Glutamatergic neuron (in vitro differentiated cells): ENCODE results near the gene LTC4S. TPM values are rescaled to one million over a fixed set of nuclear protein-coding genes. Genes with fewer than 3 reads are reported as not detected.

Experiments
- DNase-seq: peaks from one replicate; pipeline ENCODE4 v3.0.0; 2022
- H3K27ac Mint-ChIP-seq: one replicate; pipeline ENCODE4 v1.8.0; 2020; ENCODE audit warnings: mild to moderate bottlenecking, mixed read lengths, inconsistent platforms; ENCODE audit not compliant: unreplicated experiment
- H3K27me3 Mint-ChIP-seq: one replicate; pipeline ENCODE4 v1.8.0; 2020; ENCODE audit warnings: mild to moderate bottlenecking, moderate library complexity, mixed read lengths, inconsistent platforms; ENCODE audit not compliant: unreplicated experiment
- H3K36me3 Mint-ChIP-seq: one replicate; pipeline ENCODE4 v1.8.0; 2020; ENCODE audit warnings: mild to moderate bottlenecking, mixed read lengths, inconsistent platforms; ENCODE audit not compliant: unreplicated experiment
- H3K4me1 Mint-ChIP-seq: one replicate; pipeline ENCODE4 v1.8.0; 2020; ENCODE audit warnings: mild to moderate bottlenecking, low read depth, mixed read lengths, inconsistent platforms; ENCODE audit not compliant: unreplicated experiment
- H3K4me3 Mint-ChIP-seq: one replicate; pipeline ENCODE4 v1.8.0; 2020; ENCODE audit warnings: mild to moderate bottlenecking, mixed read lengths, inconsistent platforms; ENCODE audit not compliant: unreplicated experiment
- H3K9me3 Mint-ChIP-seq: one replicate; pipeline ENCODE4 v1.8.0; 2020; ENCODE audit warnings: mild to moderate bottlenecking, moderate library complexity, mixed read lengths, inconsistent platforms; ENCODE audit not compliant: unreplicated experiment
- total RNA-seq: library from RNA; stranded (reverse); fragmentation: NEBNext Ultra II Directional; extraction: Animal tissue kit (Norgen Biotek cat#: 25700); gene quantifications from one replicate; pipeline ENCODE4 v1.2.1, GENCODE V29; 2021; ENCODE audit not compliant: unreplicated experiment
- TF ChIP-seq, protein P1 (sequence below): fragments of 200-600 bp; sonication (generic); IDR thresholded peaks from one replicate; pipeline ENCODE4 v1.5.0; 2021; ENCODE audit not compliant: partially characterized antibody, unreplicated experiment

Gene LTC4S
- total RNA-seq, 1 donor from 2014 or later, result 0.91 TPM

DNA sequence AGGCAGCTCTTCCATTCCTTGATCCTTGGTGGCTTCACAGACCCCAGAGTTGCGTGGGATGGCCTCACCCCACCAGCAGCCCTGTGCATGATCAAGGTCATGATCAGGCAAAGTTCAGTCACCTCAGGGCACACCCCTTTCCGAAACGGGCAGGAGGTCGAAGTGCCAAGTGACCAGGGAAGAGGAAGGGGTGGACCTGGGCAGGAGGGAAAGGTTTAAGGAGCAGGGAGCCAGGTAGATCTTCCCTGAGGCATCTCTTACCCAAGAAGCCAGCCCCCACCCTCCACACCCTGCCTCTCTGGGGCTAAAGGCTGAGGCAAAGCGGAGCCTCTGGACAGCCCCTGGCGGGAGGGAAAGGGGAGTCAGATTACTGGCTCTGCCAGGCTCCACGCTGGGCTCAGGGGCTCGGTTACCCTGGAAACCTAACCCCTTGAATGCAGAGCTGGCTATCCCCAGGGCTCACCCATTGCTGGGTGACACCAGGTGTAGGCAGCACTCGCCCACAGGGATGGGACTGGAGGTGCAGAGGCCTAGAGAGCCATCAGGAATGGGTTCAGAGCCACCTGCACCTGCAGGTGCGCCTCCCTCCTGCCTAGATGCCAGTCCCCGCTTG, 9.3 kb downstream of the LTC4S start:
- H3K9me3 Mint-ChIP-seq, result peaks cover 7% of the 10 kb centered on the region
- DNase-seq, result no peak
- H3K27ac Mint-ChIP-seq, result no peak overlapping the region
- TF ChIP-seq, protein P1, sequence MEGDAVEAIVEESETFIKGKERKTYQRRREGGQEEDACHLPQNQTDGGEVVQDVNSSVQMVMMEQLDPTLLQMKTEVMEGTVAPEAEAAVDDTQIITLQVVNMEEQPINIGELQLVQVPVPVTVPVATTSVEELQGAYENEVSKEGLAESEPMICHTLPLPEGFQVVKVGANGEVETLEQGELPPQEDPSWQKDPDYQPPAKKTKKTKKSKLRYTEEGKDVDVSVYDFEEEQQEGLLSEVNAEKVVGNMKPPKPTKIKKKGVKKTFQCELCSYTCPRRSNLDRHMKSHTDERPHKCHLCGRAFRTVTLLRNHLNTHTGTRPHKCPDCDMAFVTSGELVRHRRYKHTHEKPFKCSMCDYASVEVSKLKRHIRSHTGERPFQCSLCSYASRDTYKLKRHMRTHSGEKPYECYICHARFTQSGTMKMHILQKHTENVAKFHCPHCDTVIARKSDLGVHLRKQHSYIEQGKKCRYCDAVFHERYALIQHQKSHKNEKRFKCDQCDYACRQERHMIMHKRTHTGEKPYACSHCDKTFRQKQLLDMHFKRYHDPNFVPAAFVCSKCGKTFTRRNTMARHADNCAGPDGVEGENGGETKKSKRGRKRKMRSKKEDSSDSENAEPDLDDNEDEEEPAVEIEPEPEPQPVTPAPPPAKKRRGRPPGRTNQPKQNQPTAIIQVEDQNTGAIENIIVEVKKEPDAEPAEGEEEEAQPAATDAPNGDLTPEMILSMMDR, result no peak
- H3K4me1 Mint-ChIP-seq, result peaks cover 4% of the 10 kb centered on the region
- H3K4me3 Mint-ChIP-seq, result no peak overlapping the region
- H3K27me3 Mint-ChIP-seq, result peaks cover 2% of the 10 kb centered on the region
- H3K36me3 Mint-ChIP-seq, result peaks cover 4% of the 10 kb centered on the region

DNA sequence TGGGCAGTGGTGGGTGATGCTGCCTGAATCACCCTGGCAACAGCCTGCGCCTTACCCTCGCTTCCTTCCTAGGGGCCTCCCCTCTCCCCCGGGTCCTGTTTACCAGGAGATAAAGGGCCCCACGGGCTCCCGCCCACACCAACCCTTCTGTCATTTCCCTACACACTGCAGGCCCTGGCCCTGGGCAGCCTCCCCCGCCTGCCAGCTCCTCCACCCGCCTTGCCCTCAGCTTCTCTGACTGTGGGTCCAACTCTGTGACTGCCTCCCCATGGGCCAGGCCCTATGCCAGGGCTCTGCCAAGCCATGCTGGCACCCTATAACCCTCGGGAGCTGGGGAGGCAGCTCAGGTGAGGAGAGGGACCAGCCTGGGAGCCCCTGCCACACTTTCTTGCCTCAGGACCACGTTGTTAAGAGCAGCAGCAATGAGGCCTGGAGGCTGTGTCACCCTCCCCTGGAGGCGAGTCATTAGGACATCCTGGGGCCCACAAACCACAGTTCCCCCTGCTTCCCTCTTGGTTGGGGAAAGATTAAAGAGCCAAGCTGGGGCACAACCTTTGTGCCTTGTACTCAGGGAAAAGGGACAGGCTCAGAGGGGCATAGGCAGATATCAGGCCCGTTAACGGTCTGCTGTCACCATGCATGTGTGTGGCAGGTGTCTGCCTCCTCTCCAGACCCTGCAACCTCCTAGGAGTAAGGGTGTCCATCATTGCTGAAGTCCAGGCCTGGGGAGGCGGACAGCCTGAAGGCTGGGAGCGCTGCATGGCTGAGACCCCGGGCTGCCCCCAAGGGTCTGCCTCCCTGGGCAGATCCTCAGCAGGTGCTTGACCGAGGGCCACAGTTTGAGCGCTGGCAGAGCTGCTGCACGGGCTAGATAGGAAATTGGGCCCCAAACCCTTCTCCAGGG, 10.1 kb downstream of the LTC4S start:
- no peak overlapping the region for H3K27ac Mint-ChIP-seq
- H3K9me3 Mint-ChIP-seq, result peaks cover 7% of the 10 kb centered on the region
- TF ChIP-seq, protein P1, result no peak
- peaks cover 4% of the 10 kb centered on the region for H3K36me3 Mint-ChIP-seq
- H3K27me3 Mint-ChIP-seq, result peaks cover 2% of the 10 kb centered on the region
- DNase-seq, result no peak
- H3K4me1 Mint-ChIP-seq, result peaks cover 4% of the 10 kb centered on the region
- peak overlapping the region; percentile 84 for H3K4me3 Mint-ChIP-seq

DNA sequence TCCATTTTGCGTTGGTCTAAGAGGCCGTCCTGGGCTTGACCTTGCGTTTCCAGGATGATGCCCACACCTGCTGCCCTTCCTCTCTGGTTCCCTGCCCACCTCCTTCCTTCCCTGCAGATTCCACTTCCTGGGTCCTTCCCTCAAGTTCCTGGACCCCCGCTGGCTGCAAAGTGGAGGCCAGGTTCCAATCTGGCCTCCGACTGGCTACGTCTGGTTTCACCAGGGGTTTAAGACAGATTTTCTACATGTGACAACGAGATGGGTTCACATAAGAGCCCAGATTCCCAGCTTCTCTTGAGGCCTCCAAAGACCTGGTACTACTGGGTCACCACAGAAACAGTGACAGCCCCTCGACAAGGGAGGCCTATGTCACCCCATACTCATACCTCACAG, 10.8 kb downstream of the LTC4S start:
- TF ChIP-seq, protein P1, result no peak
- Mint-ChIP-seq H3K27me3 (peaks cover 2% of the 10 kb centered on the region), H3K36me3 (peaks cover 1% of the 10 kb centered on the region), H3K4me3 (peak overlapping the region; percentile 84), H3K4me1 (peaks cover 4% of the 10 kb centered on the region), H3K9me3 (peaks cover 7% of the 10 kb centered on the region), H3K27ac (no peak overlapping the region)
- DNase-seq, result no peak

DNA sequence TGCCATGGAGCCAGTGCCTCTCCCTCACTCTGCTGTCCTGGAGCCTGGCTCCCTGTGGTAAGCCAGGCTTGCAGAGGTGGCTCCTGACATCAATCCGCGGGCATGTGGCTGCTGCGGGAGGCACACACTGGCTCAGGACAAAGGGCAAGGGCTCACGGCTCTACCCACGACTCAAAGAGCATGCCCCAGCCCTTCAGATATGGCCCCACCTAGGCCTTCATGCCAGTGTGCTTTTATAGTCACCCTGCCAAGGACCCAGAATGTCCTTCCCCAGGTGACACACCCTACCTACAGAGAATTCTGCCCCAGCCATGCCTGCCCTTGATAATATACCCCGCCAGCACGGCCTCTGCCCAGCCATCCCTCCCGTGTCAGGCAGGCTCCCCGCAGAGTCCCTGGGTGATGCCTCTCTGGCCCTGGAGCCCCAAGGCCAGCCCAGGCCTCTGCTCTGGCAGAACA, 11.3 kb downstream of the LTC4S start:
- Mint-ChIP-seq H3K36me3 (no peaks in the 10 kb centered on the region), H3K9me3 (peaks cover 7% of the 10 kb centered on the region), H3K27me3 (peaks cover 2% of the 10 kb centered on the region), H3K4me1 (peaks cover 4% of the 10 kb centered on the region), H3K4me3 (peak overlapping the region; percentile 84), H3K27ac (peak overlapping the region; percentile 59)
- DNase-seq, result no peak
- TF ChIP-seq, protein P1, result no peak
